Right lobe of liver (tissue), 4 donors: ENCODE measurements around the gene PRKCA.

Experiments
- CTCF ChIP-seq, 4 donors: fragments of 200-600 bp in 3 of 4; fragments of 450-650 bp in 1 of 4; IDR thresholded peaks; one replicate each; pipeline versions ENCODE4 v1.5.1 to v1.8.0; 2016 to 2022; ENCODE audit warnings: antibody characterized with exemption in 4 of 4, mild to moderate bottlenecking in 2 of 4
- POLR2A ChIP-seq: fragments of 450-650 bp; IDR thresholded peaks from one replicate; pipeline ENCODE4 v1.6.1; 2017; ENCODE audit warnings: antibody characterized with exemption, mild to moderate bottlenecking
- donor health status: DM: no; HTN: no; CAD: no.
- donor health status: DM: no; HTN: no; CAD: no.
- donor health status: DM: no; HTN: yes; CAD: no.

- no peak for TF ChIP-seq CTCF (IDR thresholded peaks at IDR 0.05)
- TF ChIP-seq POLR2A: no peak
These were observed 537.6 kb downstream of the PRKCA start for GRCh38 chr17:66840061-66840460.
